H1 (cell line): Measurements from ENCODE around the gene OTUD1. TPM values are rescaled to one million over a fixed set of nuclear protein-coding genes. Genes with fewer than 3 reads are reported as not detected.
A peak's percentile ranks its signal among the peaks of the same experiment; 100 is the strongest.

Experiments
- CTCF ChIA-PET: fragments of 300-600 bp; sonication (Branson Sonifier 250); formaldehyde crosslinking; loops from one replicate; lab custom pipeline; 2021; ENCODE audit not compliant: partially characterized antibody; lab: Charles Lee
- POLR2A ChIA-PET: fragments of 300-600 bp; sonication (Branson Sonifier 250); formaldehyde crosslinking; loops from one replicate; lab custom pipeline; 2021; ENCODE audit warnings: inconsistent platforms; ENCODE audit not compliant: partially characterized antibody; lab: Charles Lee
- DNase-seq, 2 experiments: peaks; one replicate each; pipeline versions ENCODE4 v3.0.0 to v3.0.0-alpha.2; 2010 to 2022; ENCODE audit warnings: low spot score in 2 of 2, low read depth in 1 of 2, mixed read lengths in 1 of 2
- FAIRE-seq: peaks from 2 replicates; lab custom pipeline; 2011; peaks lifted over from hg19 to GRCh38; lab: Jason Lieb, UNC
- H2AFZ ChIP-seq: 2 replicates; pipeline ENCODE4 v1.8.1; 2012; ENCODE audit warnings: low read length, inconsistent platforms
- H2AK5ac ChIP-seq: 2 replicates; pipeline ENCODE4 v1.6.1; 2013; ENCODE audit warnings: low read depth, low read length
- H2BK120ac ChIP-seq: replicated peaks from 2 replicates; pipeline ENCODE3; 2013; ENCODE audit warnings: low read depth, low read length, inconsistent platforms
- H2BK12ac ChIP-seq: 2 replicates; pipeline ENCODE4 v1.6.1; 2013; ENCODE audit warnings: low read depth, low read length
- H2BK15ac ChIP-seq: 2 replicates; pipeline ENCODE4 v1.6.1; 2013; ENCODE audit warnings: low read length
- H2BK20ac ChIP-seq: 2 replicates; pipeline ENCODE4 v1.6.1; 2013; ENCODE audit warnings: low read length
- H2BK5ac ChIP-seq: 2 replicates; pipeline ENCODE4 v1.6.1; 2013; ENCODE audit warnings: low read depth, low read length
- H3K14ac ChIP-seq: 2 replicates; pipeline ENCODE4 v1.6.1; 2013; ENCODE audit warnings: inconsistent platforms; ENCODE audit not compliant: insufficient read length
- H3K18ac ChIP-seq: 2 replicates; pipeline ENCODE4 v1.6.1; 2013; ENCODE audit warnings: low read length; ENCODE audit errors: extremely low read depth
- H3K23ac ChIP-seq: 2 replicates; pipeline ENCODE4 v1.6.1; 2013; ENCODE audit warnings: inconsistent platforms; ENCODE audit not compliant: insufficient read length
- H3K23me2 ChIP-seq: 2 replicates; pipeline ENCODE4 v1.6.1; 2013; ENCODE audit warnings: low read depth, low read length
- H3K27ac ChIP-seq: 2 replicates; pipeline ENCODE4 v1.6.1; 2011; ENCODE audit warnings: low read depth, low read length, inconsistent platforms
- H3K27me3 ChIP-seq, 4 experiments: replicated peaks in 1 of 4; 1 replicate in 1 of 4; 2 replicates in 3 of 4; pipeline versions ENCODE4 v1.6.1 to v1.8.1; 2011 to 2013; ENCODE audit warnings: low read length in 3 of 4, mild to moderate bottlenecking in 3 of 4, inconsistent platforms in 2 of 4, mixed read lengths in 2 of 4, moderate library complexity in 1 of 4; ENCODE audit not compliant: control insufficient read depth in 3 of 4, insufficient read depth in 3 of 4; ENCODE audit errors: extremely low read depth in 1 of 4
- H3K36me3 ChIP-seq, 4 experiments: 2 replicates each; pipeline versions ENCODE4 v1.6.1 to v1.8.1; 2011 to 2013; ENCODE audit warnings: mild to moderate bottlenecking in 4 of 4, low read length in 3 of 4, moderate library complexity in 2 of 4, control low read depth in 1 of 4, inconsistent platforms in 1 of 4; ENCODE audit not compliant: insufficient read depth in 4 of 4, control insufficient read depth in 2 of 4
- H3K4ac ChIP-seq: replicated peaks from 2 replicates; pipeline ENCODE3; 2013; ENCODE audit warnings: low read length, low read depth, mixed read lengths, inconsistent platforms; ENCODE audit not compliant: insufficient read length
- H3K4me1 ChIP-seq, 4 experiments: replicated peaks in 1 of 4; 1 replicate in 1 of 4; 2 replicates in 3 of 4; pipeline versions ENCODE4 v1.6.1 to v1.8.1; 2011 to 2013; ENCODE audit warnings: low read length in 3 of 4, inconsistent platforms in 2 of 4, mixed read lengths in 1 of 4; ENCODE audit not compliant: insufficient read depth in 4 of 4, control insufficient read depth in 3 of 4
- H3K4me2 ChIP-seq, 2 experiments: 2 replicates each; pipeline versions ENCODE4 v1.6.1 to v1.8.1; 2011 to 2013; ENCODE audit warnings: low read depth in 2 of 2, low read length in 2 of 2, control low read depth in 1 of 2, inconsistent platforms in 1 of 2, mild to moderate bottlenecking in 1 of 2; ENCODE audit not compliant: insufficient read depth in 1 of 2
- H3K4me3 ChIP-seq, 4 experiments: fragments of 200-600, 300-600 bp in 1 of 4; sonication (generic), shearing (Covaris generic), sonication (Bioruptor Twin) in 1 of 4; 2 replicates each; pipeline versions ENCODE4 v1.5.1 to v1.8.1; 2011 to 2016; ENCODE audit warnings: low read length in 4 of 4, low read depth in 3 of 4, control low read depth in 2 of 4, inconsistent platforms in 2 of 4, mild to moderate bottlenecking in 2 of 4, mixed read lengths in 1 of 4, moderate library complexity in 1 of 4; ENCODE audit not compliant: insufficient read depth in 2 of 4; ENCODE audit errors: extremely low read depth in 1 of 4
- H3K56ac ChIP-seq: replicated peaks from 2 replicates; pipeline ENCODE3; 2013; ENCODE audit warnings: low read depth, mild to moderate bottlenecking, mixed read lengths, low read length, inconsistent platforms; ENCODE audit not compliant: insufficient read length
- H3K79me1 ChIP-seq: 2 replicates; pipeline ENCODE4 v1.6.1; 2013; ENCODE audit warnings: low read depth, low read length, control low read depth
- H3K79me2 ChIP-seq, 2 experiments: 2 replicates each; pipeline versions ENCODE4 v1.6.1 to v1.8.1; 2012 to 2013; ENCODE audit warnings: low read length in 2 of 2, mild to moderate bottlenecking in 2 of 2, inconsistent platforms in 1 of 2; ENCODE audit not compliant: insufficient read depth in 2 of 2, control insufficient read depth in 1 of 2
- H3K9ac ChIP-seq, 4 experiments: replicated peaks in 1 of 4; 1 replicate in 1 of 4; 2 replicates in 3 of 4; pipeline versions ENCODE4 v1.6.1 to v1.8.1; 2011 to 2013; ENCODE audit warnings: low read depth in 3 of 4, low read length in 3 of 4, control low read depth in 2 of 4, mild to moderate bottlenecking in 2 of 4, moderate library complexity in 2 of 4, inconsistent platforms in 1 of 4; ENCODE audit errors: extremely low read depth in 1 of 4
- H3K9me3 ChIP-seq, 2 experiments: 2 replicates each; pipeline versions ENCODE4 v1.6.1 to v1.8.1; 2012 to 2013; ENCODE audit warnings: mild to moderate bottlenecking in 2 of 2, moderate library complexity in 2 of 2, control low read depth in 1 of 2, inconsistent platforms in 1 of 2, low read depth in 1 of 2, low read length in 1 of 2, mixed read lengths in 1 of 2; ENCODE audit not compliant: insufficient read depth in 2 of 2
- H4K20me1 ChIP-seq, 2 experiments: replicated peaks in 1 of 2; 2 replicates each; pipeline versions ENCODE3 to v1.8.1; 2011 to 2013; ENCODE audit warnings: inconsistent platforms in 2 of 2, low read length in 2 of 2, mild to moderate bottlenecking in 1 of 2; ENCODE audit not compliant: insufficient read depth in 2 of 2, control insufficient read depth in 1 of 2
- H4K5ac ChIP-seq: 2 replicates; pipeline ENCODE4 v1.6.1; 2013; ENCODE audit warnings: low read length, low read depth, mixed read lengths, inconsistent platforms; ENCODE audit not compliant: insufficient read length
- H4K8ac ChIP-seq: 2 replicates; pipeline ENCODE4 v1.8.0; 2013; ENCODE audit warnings: mild to moderate bottlenecking, moderate library complexity, low read length, inconsistent platforms; ENCODE audit not compliant: insufficient read depth; ENCODE audit errors: extremely low read depth
- H4K91ac ChIP-seq: replicated peaks from 2 replicates; pipeline ENCODE3; 2013; ENCODE audit warnings: low read length, mixed read lengths, inconsistent platforms; ENCODE audit not compliant: insufficient read length
- ASH2L ChIP-seq: fragments of 200-600, 300-600 bp; sonication (generic); IDR thresholded peaks from one replicate; pipeline ENCODE4 v1.7.1; 2017; ENCODE audit warnings: low read length
- BRCA1 ChIP-seq: IDR thresholded peaks from 2 replicates; pipeline ENCODE4 v1.6.1; 2012; ENCODE audit warnings: low read depth, low read length, improper control_type of control experiment
- CBX8 ChIP-seq: fragments of 300-800, 300-1000 bp; sonication (generic); IDR thresholded peaks from 2 replicates; pipeline ENCODE4 v1.7.1; 2016; ENCODE audit warnings: low read depth, low read length, borderline replicate concordance
- CTBP2 ChIP-seq: IDR thresholded peaks from 2 replicates; pipeline ENCODE4 v1.7.0; 2011; ENCODE audit warnings: borderline replicate concordance, mild to moderate bottlenecking, moderate library complexity, mixed read lengths, low read length; ENCODE audit not compliant: insufficient read depth, insufficient read length
- NANOG ChIP-seq: IDR thresholded peaks from 2 replicates; pipeline ENCODE4 v1.6.1; 2011; ENCODE audit warnings: low read length, low read depth, mild to moderate bottlenecking, inconsistent platforms; ENCODE audit not compliant: insufficient read depth, poor library complexity, severe bottlenecking
- POLR2A ChIP-seq, 2 experiments: IDR thresholded peaks; 1 replicate in 1 of 2; 2 replicates in 1 of 2; pipeline ENCODE4 v1.6.1; 2011; ENCODE audit warnings: low read depth in 2 of 2, low read length in 2 of 2, mild to moderate bottlenecking in 2 of 2; ENCODE audit errors: control extremely low read depth in 1 of 2
- SIX5 ChIP-seq: IDR thresholded peaks from 2 replicates; pipeline ENCODE4 v1.6.1; 2011; ENCODE audit warnings: mild to moderate bottlenecking, low read depth, low read length
- TCF12 ChIP-seq: IDR thresholded peaks from 2 replicates; pipeline ENCODE4 v1.6.1; 2011; ENCODE audit warnings: low read depth, mild to moderate bottlenecking, low read length
- WGBS, 2 experiments: shearing (Covaris generic) in 1 of 2; methylation state at CpG; one replicate each; pipeline versions ENCODE4 v1.1.6 to v1.1.7; 2013 to 2015; ENCODE audit warnings: low lambda C conversion rate in 2 of 2, mixed read lengths in 2 of 2, inconsistent platforms in 1 of 2, low coverage in 1 of 2, missing lambda C conversion rate in 1 of 2; ENCODE audit not compliant: insufficient replicate concordance in 2 of 2, insufficient coverage in 1 of 2, insufficient read length in 1 of 2; ENCODE audit errors: extremely low coverage in 1 of 2, missing lambda C conversion rate in 1 of 2; 5-methylcytosine and 5-hydroxymethylcytosine counted together
- polyA plus RNA-seq, 7 experiments: library from polyadenylated mRNA; depleted of rRNA in 3 of 7; stranded (reverse) in 5 of 7; unstranded in 2 of 7; fragments of >200 nt in 5 of 7; fragments of 200-250 nt in 2 of 7; gene quantifications; 1 replicate in 5 of 7; 2 replicates in 1 of 7; 4 replicates in 1 of 7; pipeline versions ENCODE4 v1.2.1 to v1.2.3, GENCODE V29; 2011 to 2013; ENCODE audit warnings: missing spikeins in 2 of 7, mixed read lengths in 2 of 7
- total RNA-seq: library from RNA; stranded (reverse); fragmentation: NEBNext Ultra II Directional; extraction: Animal tissue kit (Norgen Biotek cat#: 25700); gene quantifications from 2 replicates; pipeline ENCODE4 v1.2.1, GENCODE V29; 2021
- TF ChIP-seq, protein P1 (sequence below): IDR thresholded peaks from 2 replicates; pipeline ENCODE4 v1.6.1; 2012; ENCODE audit warnings: low read length, inconsistent platforms

The OTUD1 gene
- total and polyA plus RNA-seq, 2 of the 8 experiments (the other 6 are each of a cell fraction or from before 2014, with no cell fraction given), result 1.3 to 7.1 TPM

DNA sequence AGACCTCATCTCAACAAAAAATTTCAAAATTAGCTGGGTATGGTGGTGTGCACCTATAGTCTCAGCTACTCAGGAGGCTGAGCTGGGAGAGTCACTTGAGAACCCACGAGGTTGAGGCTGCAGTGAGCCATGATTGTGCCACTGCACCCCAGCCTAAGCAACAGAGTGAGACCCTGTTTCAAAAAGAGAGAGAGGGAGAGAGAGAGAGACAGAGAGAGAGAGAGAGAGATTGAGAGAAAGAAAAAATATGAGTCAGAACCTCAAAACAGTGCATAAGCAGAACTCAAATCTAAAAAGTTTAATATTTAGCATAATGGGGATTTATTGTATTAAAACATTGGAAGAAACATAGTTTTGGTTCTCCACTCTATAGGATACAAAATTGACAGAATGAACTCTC, 17.5 kb upstream of the OTUD1 start:
- Histone ChIP-seq H2BK12ac (no peak overlapping the region), H3K27me3 (no peaks in the 10 kb centered on the region), H4K20me1 (no peaks in the 10 kb centered on the region), H3K4me2 (no peak overlapping the region), H3K79me1 (no peaks in the 10 kb centered on the region), H4K5ac (no peak overlapping the region), H2BK120ac (no peak overlapping the region), H3K9me3 (no peaks in the 10 kb centered on the region), H2BK15ac (no peak overlapping the region), H3K36me3 (no peaks in the 10 kb centered on the region), H3K4ac (no peak overlapping the region), H3K56ac (no peak overlapping the region), H2AK5ac (no peak overlapping the region), H3K14ac (no peak overlapping the region), H2BK20ac (no peak overlapping the region), H4K8ac (no peak overlapping the region), H3K79me2 (no peaks in the 10 kb centered on the region), H3K27ac (no peak overlapping the region), H3K18ac (no peak overlapping the region), H3K4me3 (no peak overlapping the region), H2BK5ac (no peak overlapping the region), H4K91ac (no peak overlapping the region), H3K4me1 (peaks cover 0 to 10% (median 9%) of the 10 kb centered on the region in 4 experiments; a peak in 5 of 7 replicates), H2AFZ (no peak overlapping the region), H3K23ac (no peak overlapping the region), H3K9ac (no peak overlapping the region), H3K23me2 (no peaks in the 10 kb centered on the region)
- DNase-seq, result peak in 1 of 2 experiments; percentile 14
- FAIRE-seq, result no peak
- no peak for TF ChIP-seq BRCA1
- TF ChIP-seq TCF12, result no peak
- no peak for TF ChIP-seq CBX8
- TF ChIP-seq, protein P1, sequence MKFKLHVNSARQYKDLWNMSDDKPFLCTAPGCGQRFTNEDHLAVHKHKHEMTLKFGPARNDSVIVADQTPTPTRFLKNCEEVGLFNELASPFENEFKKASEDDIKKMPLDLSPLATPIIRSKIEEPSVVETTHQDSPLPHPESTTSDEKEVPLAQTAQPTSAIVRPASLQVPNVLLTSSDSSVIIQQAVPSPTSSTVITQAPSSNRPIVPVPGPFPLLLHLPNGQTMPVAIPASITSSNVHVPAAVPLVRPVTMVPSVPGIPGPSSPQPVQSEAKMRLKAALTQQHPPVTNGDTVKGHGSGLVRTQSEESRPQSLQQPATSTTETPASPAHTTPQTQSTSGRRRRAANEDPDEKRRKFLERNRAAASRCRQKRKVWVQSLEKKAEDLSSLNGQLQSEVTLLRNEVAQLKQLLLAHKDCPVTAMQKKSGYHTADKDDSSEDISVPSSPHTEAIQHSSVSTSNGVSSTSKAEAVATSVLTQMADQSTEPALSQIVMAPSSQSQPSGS, result no peak
- TF ChIP-seq ASH2L, result no peak
- no peak for TF ChIP-seq CTBP2
- no peak for TF ChIP-seq NANOG
- no peak for TF ChIP-seq POLR2A (IDR thresholded peaks at IDR 0.05; ENCODE audit: control extremely low read depth in 1 of 2, low read depth in 2 of 2, low read length in 2 of 2)
- TF ChIP-seq SIX5, result no peak
- ChIA-PET POLR2A (no interaction called here), CTCF (interaction anchor here (1.2 to 1.8 kb wide), 5 partner anchors 8 to 107 kb away, joined by 3 to 5 read pairs (median 3); partner anchors contain the start of gene OTUD1)
- WGBS, 2 experiments, result 100% methylated on average over 1 of the region's 1 CpG; no CpG with 5 or more reads in 1 of the 2 experiments
